ENCODE data around the gene OXCT1.
"Not testable (repeated sequence)": the region's sequence is repeated elsewhere in the genome, so short reads cannot be mapped to it uniquely, and the experiment has no call there.

The OXCT1 gene

DNA sequence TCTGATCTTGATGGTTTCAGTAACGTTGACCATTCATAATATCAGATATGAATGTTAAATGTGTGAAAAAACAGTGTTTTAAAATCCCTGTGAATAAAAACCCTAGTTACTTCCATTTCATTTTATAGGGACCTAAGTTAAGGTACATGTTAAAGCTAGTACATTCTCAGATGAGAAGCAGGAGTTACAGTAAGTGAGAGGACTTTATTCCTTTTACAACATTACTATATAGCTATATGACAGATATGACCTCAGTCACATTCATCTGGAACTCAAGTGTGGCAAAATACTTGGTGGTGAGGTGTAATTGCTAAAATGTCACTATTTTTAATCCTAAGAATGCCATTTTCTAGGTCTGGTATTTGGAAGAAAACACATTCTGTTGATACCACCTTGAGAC lies 96.4 kb downstream of the OXCT1 start:
- DNase-seq (ENCODE audit: low spot score) = no peak

DNA sequence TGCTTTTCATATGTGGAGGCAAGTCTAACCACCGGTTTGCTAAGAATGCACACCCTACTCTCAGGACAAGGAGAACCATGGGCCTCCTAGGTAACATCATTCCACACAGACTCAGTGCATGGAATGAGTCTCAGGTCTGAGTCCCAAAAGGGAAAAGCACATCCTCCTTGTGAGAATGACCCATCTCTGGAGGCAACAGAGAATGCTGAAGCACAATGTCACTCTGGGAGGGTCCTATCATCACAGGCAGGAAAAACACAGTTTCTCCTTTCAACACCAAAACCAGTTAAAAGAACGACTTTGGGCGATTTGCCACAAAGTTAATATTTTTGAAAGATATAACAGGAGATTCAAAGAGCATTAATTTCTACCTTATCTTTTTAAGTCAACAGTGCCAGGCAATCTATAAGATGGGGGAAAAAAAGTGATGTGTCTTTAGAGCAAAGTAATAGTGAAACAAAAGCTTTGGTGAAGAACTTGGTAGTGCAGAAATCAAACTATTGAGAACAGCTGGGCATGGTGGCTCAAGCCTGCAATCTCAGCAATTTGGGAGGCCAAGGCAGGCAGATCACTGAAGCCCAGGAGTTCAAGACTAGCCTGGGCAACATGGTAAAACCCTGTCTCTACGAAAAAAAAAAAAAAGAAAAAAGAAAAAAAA lies 97.3 kb downstream of the OXCT1 start:
- no peak for DNase-seq (ENCODE audit: low spot score)

DNA sequence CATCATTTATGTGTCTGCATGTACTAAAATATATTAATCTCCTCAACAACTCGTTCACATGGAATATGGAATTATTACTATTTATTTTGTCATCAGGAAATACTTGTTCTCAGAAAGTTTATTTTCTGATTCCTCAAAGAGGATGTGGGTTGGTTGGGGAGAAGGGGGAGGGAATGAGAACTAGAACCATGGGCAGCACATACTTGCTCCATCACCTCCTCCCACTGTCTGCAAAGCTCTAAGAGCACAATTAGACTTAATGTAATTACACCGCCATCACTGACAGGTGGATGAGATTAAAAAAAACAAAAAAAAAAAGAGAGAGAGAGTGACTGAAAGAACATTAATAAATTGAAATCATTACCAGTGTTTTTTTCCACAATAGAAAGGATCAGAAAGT lies 98.2 kb downstream of the OXCT1 start:
- no peak for DNase-seq (ENCODE audit: low spot score)

DNA sequence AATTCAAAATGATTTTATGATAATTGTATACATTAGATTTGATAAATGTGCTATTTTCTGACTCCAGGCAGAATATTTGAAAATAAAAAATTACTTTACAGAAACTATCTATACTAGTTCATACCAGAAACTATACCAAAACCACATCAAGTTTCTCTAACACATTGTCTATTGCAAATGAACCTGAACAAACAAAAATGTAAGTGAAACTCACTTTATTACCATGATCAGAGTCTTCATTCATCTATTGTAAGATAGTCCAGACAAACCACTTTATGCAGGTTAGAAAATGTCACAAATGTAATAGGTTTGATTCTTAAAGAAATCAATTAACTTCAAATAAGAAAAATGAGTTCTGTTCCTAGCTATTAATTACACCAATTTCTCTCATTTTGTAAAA lies 99.4 kb downstream of the OXCT1 start:
- DNase-seq (ENCODE audit: low spot score) = no peak

- DNase-seq (ENCODE audit: low spot score) = no peak
Measured at GRCh38 chr5:41768692-41769091, 101.5 kb downstream of the OXCT1 start.

DNA sequence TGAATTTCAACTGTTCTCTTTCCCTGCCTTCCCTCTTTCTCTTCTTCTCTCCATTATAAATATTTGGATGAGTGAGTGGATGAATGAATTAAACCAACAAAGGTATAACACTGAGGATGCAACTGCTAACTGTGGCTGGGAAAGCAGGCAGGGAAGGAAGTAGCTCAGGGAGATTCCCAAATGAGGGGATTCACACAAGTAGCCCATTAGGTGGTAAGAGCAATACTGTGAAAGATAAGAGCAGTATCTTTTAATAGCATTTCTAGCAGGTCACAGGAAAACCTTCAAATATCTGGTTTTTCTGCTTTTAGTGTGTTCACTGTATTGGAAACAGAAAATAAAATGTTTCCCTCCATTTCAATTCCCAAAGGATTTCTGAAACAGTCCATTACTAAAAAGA lies 105.6 kb downstream of the OXCT1 start:
- no peak for DNase-seq (ENCODE audit: low spot score)

DNA sequence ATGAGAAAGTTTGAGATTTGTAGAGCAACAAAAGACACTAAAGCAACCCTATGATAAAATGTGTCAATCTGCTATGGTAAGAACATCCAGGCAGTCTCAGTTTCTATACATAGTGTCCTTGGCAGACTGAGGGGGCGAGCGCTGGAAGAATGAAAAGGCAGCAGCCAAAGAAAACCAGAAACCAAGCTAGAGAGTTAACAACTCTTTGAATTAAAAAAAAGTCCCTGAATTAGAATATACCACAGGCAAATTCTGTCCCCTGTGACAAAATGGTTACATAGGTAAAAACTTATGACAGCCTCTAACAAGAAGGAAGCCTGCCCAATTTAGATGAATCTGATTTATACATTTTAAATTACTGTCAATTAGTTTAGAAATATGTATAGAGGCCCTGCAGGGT lies 106.7 kb downstream of the OXCT1 start:
- no peak for DNase-seq (ENCODE audit: low spot score)

DNA sequence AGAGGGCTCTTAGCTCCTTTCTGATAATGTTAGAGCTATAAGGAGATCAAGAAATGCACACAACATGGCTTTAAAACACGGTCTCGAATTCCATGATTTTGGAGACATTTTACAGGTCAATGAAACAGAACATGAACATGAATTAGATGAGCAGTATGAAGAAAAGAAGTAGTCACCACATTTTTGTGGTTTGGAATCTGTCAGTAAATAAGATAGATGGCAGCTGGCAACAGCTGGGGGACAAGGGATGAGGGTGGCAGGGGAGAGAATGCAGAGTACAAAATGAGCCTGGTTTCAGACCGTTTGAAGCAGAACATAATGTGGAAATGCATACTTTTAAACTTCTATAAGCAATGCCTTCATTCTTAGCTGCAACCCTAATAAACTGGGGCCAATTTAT lies 107.1 kb downstream of the OXCT1 start:
- DNase-seq (ENCODE audit: low spot score) = no peak

DNA sequence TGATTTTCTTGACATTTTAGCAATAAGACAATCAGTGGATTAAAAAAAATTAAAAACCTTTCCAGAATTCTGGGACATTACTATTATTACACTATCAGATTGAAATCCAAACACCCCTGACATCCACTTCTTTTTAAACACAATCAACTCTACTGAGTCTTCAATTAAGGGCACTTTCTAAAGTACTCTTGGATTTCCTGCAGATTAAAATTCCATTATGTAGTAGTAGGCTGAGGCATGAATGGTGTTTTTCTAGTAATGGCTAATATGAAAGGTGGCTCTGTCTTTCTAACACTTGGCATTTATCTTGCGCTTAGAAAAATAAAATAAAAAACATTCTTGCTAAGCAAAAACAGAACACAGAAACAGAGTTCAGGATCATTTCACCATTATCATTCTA lies 107.8 kb downstream of the OXCT1 start:
- DNase-seq (ENCODE audit: low spot score) = no peak

DNA sequence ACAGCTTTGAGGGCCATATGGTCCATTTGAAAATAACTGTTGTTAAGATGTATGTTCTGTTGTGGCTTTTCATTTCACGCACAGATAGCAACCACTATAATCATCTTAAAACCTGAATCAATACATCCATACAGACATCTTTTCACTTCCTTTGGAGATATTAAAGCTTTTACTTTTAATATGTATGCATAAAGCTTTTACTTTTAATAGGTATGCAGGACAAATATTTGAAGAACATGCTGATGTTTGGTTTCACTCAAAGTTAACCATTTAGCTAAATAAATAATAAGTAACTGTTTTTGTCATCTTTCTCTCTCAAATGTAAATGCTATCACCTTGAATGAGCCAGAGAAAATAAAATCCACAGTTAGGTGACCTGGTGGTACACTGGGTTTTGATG lies 108.6 kb downstream of the OXCT1 start:
- DNase-seq (ENCODE audit: low spot score) = no peak

- no peak for DNase-seq (ENCODE audit: low spot score)
Measured at GRCh38 chr5:41755705-41756104, 114.5 kb downstream of the OXCT1 start.

- DNase-seq (ENCODE audit: low spot score) = no peak
Measured at GRCh38 chr5:41754857-41755256, 115.4 kb downstream of the OXCT1 start.

DNA sequence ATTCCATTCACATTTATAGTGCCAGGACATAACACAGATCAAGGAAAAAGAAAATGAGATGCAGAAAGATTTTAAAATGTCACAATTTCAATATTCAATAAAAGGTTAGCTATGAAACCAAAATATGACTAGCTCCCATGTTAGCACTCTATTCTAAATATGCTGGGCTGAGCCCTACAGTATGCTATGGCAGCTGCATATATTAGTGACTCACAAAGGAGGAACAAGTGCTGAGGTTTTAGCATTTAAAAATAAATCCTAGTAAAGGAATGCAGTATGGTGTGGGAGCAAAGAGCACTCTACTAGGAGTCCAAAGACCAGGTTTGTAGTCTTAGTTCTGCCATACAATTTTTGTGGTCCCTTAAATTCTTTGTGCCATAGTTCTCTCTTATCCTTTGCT lies 118.4 kb downstream of the OXCT1 start:
- DNase-seq (ENCODE audit: low spot score) = no peak

GRCh38 chr5:41748631-41749030 lies 121.6 kb downstream of the OXCT1 start:
- no peak for DNase-seq (ENCODE audit: low spot score)

GRCh38 chr5:41747708-41748107 lies 122.5 kb downstream of the OXCT1 start:
- no peak for DNase-seq (ENCODE audit: low spot score)

GRCh38 chr5:41747301-41747700 lies 122.9 kb downstream of the OXCT1 start:
- no peak for DNase-seq (ENCODE audit: low spot score)

DNA sequence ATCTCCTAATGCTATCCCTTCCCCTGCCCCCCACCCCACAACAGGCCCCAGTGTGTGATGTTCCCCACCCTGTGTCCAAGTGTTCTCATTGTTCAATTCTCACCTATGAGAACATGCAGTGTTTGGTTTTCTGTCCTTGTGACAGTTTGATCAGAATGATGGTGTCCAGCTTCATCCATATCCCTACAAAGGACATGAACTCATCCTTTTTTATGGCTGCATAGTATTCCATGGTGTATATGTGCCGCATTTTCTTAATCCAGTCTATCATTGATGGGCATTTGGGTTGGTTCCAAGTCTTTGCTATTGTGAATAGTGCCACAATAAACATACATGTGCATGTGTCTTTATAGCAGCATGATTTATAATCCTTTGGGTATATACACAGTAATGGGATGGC lies 127.6 kb downstream of the OXCT1 start:
- DNase-seq (ENCODE audit: low spot score) = not testable (repeated sequence)

DNA sequence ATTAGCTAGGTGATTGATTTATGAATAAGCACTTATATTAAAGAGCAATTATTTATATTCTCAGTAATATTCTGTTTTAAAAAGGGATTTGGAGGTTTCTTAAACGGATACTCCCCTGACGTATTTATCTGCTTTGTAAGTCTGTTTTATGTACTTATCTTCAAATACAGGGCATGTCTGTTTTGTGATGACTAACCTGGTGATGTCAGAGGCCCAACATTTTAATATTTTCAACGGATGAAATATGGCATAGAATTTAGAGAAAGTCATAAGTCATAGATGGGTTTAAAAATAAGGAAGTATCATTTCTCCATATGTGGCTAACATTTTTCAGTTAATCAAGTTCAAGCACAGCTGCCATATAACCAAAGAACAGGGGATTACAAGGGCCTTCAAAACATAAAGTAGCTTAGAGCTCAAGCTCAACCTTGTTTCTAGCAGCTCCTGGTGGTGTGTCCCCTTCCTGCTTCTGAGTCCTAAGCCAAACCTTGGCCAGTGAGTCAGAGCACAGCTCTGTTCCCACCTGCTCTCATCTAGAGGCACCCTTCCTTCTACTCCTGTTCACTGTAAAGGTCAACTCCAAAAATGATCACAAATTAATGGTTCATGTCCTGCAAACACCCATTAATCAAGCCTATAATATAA lies 131.4 kb downstream of the OXCT1 start:
- no peak for DNase-seq (ENCODE audit: low spot score)

GRCh38 chr5:41736641-41737040 lies 133.6 kb downstream of the OXCT1 start:
- no peak for DNase-seq (ENCODE audit: low spot score)

- DNase-seq (ENCODE audit: low spot score) = no peak
Measured at GRCh38 chr5:41735213-41735612, 135.0 kb downstream of the OXCT1 start.

- DNase-seq (ENCODE audit: low spot score) = not testable (repeated sequence)
Measured at GRCh38 chr5:41729381-41729780, 140.8 kb downstream of the OXCT1 start.

DNA sequence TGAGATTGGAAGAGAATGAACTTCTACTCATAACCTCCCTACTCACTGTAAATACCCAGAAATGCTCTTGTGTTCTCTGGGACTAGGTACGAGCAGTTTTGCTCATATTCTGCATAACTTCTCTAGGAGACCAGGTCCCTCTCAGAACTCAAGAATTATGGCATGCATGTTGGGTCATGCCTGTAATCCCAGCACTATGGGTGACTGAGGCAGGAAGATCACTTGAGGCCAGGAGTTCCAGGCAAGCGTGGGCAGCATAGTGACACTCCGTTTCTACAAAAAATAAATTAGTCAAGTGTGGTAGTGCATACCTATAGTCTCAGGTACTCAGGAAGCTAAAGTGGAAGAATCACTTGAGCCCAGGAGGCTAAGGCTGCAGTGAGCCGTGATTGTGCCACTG lies 141.9 kb downstream of the OXCT1 start:
- DNase-seq (ENCODE audit: low spot score) = no peak

DNA sequence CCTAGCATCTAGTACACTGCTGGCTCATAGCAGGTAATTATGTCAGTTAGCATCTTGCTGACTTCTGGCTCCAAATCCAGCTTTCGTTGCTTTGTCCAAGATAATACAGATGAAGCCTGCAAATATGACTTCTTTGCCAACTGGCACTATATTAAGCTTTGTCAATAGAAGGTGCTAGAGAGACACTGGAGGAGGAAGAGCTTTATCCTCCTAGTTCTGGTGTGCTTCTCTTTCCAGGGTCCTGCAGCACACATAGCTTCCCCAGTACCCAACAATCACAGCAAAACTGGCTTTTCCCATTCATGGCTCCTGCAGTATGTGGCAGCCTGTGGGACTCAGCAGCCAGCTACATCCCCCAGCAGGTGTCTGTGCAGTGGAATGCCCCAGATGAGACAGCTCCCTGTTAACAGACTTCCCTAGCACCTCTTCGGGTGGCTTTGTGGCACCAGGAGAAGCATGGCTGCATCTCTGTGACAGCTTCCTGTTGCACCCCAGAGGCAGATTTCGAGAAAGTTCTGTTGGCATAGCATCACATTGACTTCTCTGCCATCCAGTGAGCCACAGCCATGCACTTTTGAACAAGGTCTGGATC lies 147.8 kb downstream of the OXCT1 start:
- DNase-seq (ENCODE audit: low spot score) = no peak

GRCh38 chr5:41721516-41721915 lies 148.7 kb downstream of the OXCT1 start:
- DNase-seq (ENCODE audit: low spot score) = no peak

Data from Ammon's horn (tissue), 1 donor.